Measurements from ENCODE around the gene PTCHD4. TPM values are rescaled to one million over a fixed set of nuclear protein-coding genes. Genes with fewer than 3 reads are reported as not detected.

Gene PTCHD4
- total RNA-seq, 1 experiment from 2014 or later, result not detected

- no peak overlapping the region for H3K4me3 ChIP-seq (ENCODE audit: low read depth, low read length)
- Mint-ChIP-seq H3K4me3 (ENCODE audit: unreplicated experiment) (no peak overlapping the region), H3K4me1 (ENCODE audit: low read depth, unreplicated experiment) (no peaks in the 10 kb centered on the region), H3K27ac (ENCODE audit: unreplicated experiment) (no peak overlapping the region), H3K9me3 (ENCODE audit: unreplicated experiment) (peaks cover 14% of the 10 kb centered on the region), H3K36me3 (ENCODE audit: insufficient read depth, unreplicated experiment) (no peaks in the 10 kb centered on the region), H3K27me3 (ENCODE audit: insufficient read depth, unreplicated experiment) (peaks cover 3% of the 10 kb centered on the region)
- no peaks in the 10 kb centered on the region for H3K27me3 ChIP-seq (replicated peaks; ENCODE audit: control insufficient read depth, insufficient read depth, low read length)
- no peaks in the 10 kb centered on the region for H3K36me3 ChIP-seq (ENCODE audit: control insufficient read depth, insufficient read depth, low read length)
- no peaks in the 10 kb centered on the region for H3K4me1 ChIP-seq
- intact Hi-C loops (cut with micrococcal nuclease; ENCODE audit: unreplicated experiment), result no loop called here
- no peaks in the 10 kb centered on the region for H3K9me3 ChIP-seq
- DNase-seq, result no peak
- no TSS peak for BruUV-seq (replicated peaks)
- TF ChIP-seq CTCF (IDR thresholded peaks at IDR 0.05; ENCODE audit: insufficient read depth in 1 of 2, low read depth in 1 of 2, low read length in 1 of 2, severe bottlenecking in 1 of 2, unreplicated experiment in 1 of 2), result no peak
- ChIA-PET CTCF (no interaction called here), POLR2A (no interaction called here)
Measured at GRCh38 chr6:48147051-48147450, 36.1 kb upstream of the PTCHD4 start.

- H3K4me3 ChIP-seq (ENCODE audit: low read depth, low read length), result no peak overlapping the region
- intact Hi-C loops (cut with micrococcal nuclease; ENCODE audit: unreplicated experiment), result no loop called here
- BruUV-seq (replicated peaks), result no TSS peak
- no peaks in the 10 kb centered on the region for H3K9me3 ChIP-seq
- Mint-ChIP-seq H3K4me1 (ENCODE audit: low read depth, unreplicated experiment) (no peaks in the 10 kb centered on the region), H3K4me3 (ENCODE audit: unreplicated experiment) (no peak overlapping the region), H3K9me3 (ENCODE audit: unreplicated experiment) (no peaks in the 10 kb centered on the region), H3K36me3 (ENCODE audit: insufficient read depth, unreplicated experiment) (no peaks in the 10 kb centered on the region), H3K27me3 (ENCODE audit: insufficient read depth, unreplicated experiment) (peaks cover under 1% of the 10 kb centered on the region), H3K27ac (ENCODE audit: unreplicated experiment) (no peak overlapping the region)
- no peaks in the 10 kb centered on the region for H3K27me3 ChIP-seq (replicated peaks; ENCODE audit: control insufficient read depth, insufficient read depth, low read length)
- no peaks in the 10 kb centered on the region for H3K36me3 ChIP-seq (ENCODE audit: control insufficient read depth, insufficient read depth, low read length)
- ChIA-PET POLR2A (no interaction called here), CTCF (no interaction called here)
- DNase-seq, result no peak
- no peak for TF ChIP-seq CTCF (IDR thresholded peaks at IDR 0.05; ENCODE audit: insufficient read depth in 1 of 2, low read depth in 1 of 2, low read length in 1 of 2, severe bottlenecking in 1 of 2, unreplicated experiment in 1 of 2)
- no peaks in the 10 kb centered on the region for H3K4me1 ChIP-seq
Measured at GRCh38 chr6:48144021-48144420, 33.0 kb upstream of the PTCHD4 start.

- ChIA-PET CTCF (no interaction called here), POLR2A (no interaction called here)
- intact Hi-C loops (cut with micrococcal nuclease; ENCODE audit: unreplicated experiment), result no loop called here
- no peak overlapping the region for H3K27ac Mint-ChIP-seq (ENCODE audit: unreplicated experiment)
- no TSS peak for BruUV-seq (replicated peaks)
- no peak overlapping the region for H3K4me3 Mint-ChIP-seq (ENCODE audit: unreplicated experiment)
- TF ChIP-seq CTCF (IDR thresholded peaks at IDR 0.05; ENCODE audit: insufficient read depth in 1 of 2, low read depth in 1 of 2, low read length in 1 of 2, severe bottlenecking in 1 of 2, unreplicated experiment in 1 of 2), result no peak
- H3K27me3 ChIP-seq (replicated peaks; ENCODE audit: control insufficient read depth, insufficient read depth, low read length), result no peaks in the 10 kb centered on the region
- H3K9me3 ChIP-seq, result no peaks in the 10 kb centered on the region
- no peaks in the 10 kb centered on the region for H3K4me1 Mint-ChIP-seq (ENCODE audit: low read depth, unreplicated experiment)
- no peaks in the 10 kb centered on the region for H3K9me3 Mint-ChIP-seq (ENCODE audit: unreplicated experiment)
- no peaks in the 10 kb centered on the region for H3K36me3 Mint-ChIP-seq (ENCODE audit: insufficient read depth, unreplicated experiment)
- no peak for DNase-seq
- no peaks in the 10 kb centered on the region for H3K27me3 Mint-ChIP-seq (ENCODE audit: insufficient read depth, unreplicated experiment)
- no peak overlapping the region for H3K4me3 ChIP-seq (ENCODE audit: low read depth, low read length)
- no peaks in the 10 kb centered on the region for H3K4me1 ChIP-seq
- H3K36me3 ChIP-seq (ENCODE audit: control insufficient read depth, insufficient read depth, low read length), result no peaks in the 10 kb centered on the region
Measured at GRCh38 chr6:48141975-48142374, 31.0 kb upstream of the PTCHD4 start.
